Immature natural killer cell (primary cell): Measurements from ENCODE around the gene RBFOX2. TPM values are rescaled to one million over a fixed set of nuclear protein-coding genes. Genes with fewer than 3 reads are reported as not detected.

Source experiments
- DNase-seq, 3 donors: peaks; one replicate each; pipeline ENCODE4 v3.0.0; 2022; ENCODE audit warnings: mixed read lengths in 1 of 3
- H3K27ac Mint-ChIP-seq, 6 donors: one replicate each; pipeline ENCODE4 v1.8.0; 2020; ENCODE audit warnings: mixed read lengths in 6 of 6, mild to moderate bottlenecking in 5 of 6, inconsistent platforms in 4 of 6, moderate library complexity in 3 of 6
- H3K27me3 Mint-ChIP-seq, 3 donors: one replicate each; pipeline ENCODE4 v1.8.0; 2020 to 2021; ENCODE audit warnings: low read depth in 3 of 3, mild to moderate bottlenecking in 3 of 3, mixed read lengths in 3 of 3, moderate library complexity in 3 of 3, inconsistent platforms in 1 of 3
- H3K36me3 Mint-ChIP-seq, 3 donors: one replicate each; pipeline ENCODE4 v1.8.0; 2020; ENCODE audit warnings: mixed read lengths in 3 of 3, inconsistent platforms in 2 of 3, mild to moderate bottlenecking in 2 of 3
- H3K4me1 Mint-ChIP-seq, 2 donors: one replicate each; pipeline ENCODE4 v1.8.0; 2020; ENCODE audit warnings: inconsistent platforms in 2 of 2, mild to moderate bottlenecking in 2 of 2, mixed read lengths in 2 of 2, moderate library complexity in 1 of 2
- H3K4me3 Mint-ChIP-seq, 5 donors: one replicate each; pipeline ENCODE4 v1.8.0; 2020; ENCODE audit warnings: mild to moderate bottlenecking in 5 of 5, mixed read lengths in 5 of 5, inconsistent platforms in 3 of 5, moderate library complexity in 3 of 5
- H3K9me3 Mint-ChIP-seq, 6 donors: one replicate each; pipeline ENCODE4 v1.8.0; 2020; ENCODE audit warnings: mild to moderate bottlenecking in 6 of 6, mixed read lengths in 6 of 6, inconsistent platforms in 4 of 6, moderate library complexity in 3 of 6
- polyA plus RNA-seq, 3 donors: library from polyadenylated mRNA; unstranded; fragments of 300-500 nt; fragmentation: Illumina TruSeq; gene quantifications; one replicate each; pipeline ENCODE4 v1.2.3, GENCODE V29; 2021

The RBFOX2 gene
- polyA plus RNA-seq, 3 donors from 2014 or later = 1.2 to 1.9 TPM; not detected in 1

- no peak overlapping the region for H3K4me3 Mint-ChIP-seq
- DNase-seq = no peak
- H3K4me1 Mint-ChIP-seq = no peaks in the 10 kb centered on the region
- H3K27me3 Mint-ChIP-seq = peaks cover 0 to 5% (median 5%) of the 10 kb centered on the region in 3 donors
- H3K9me3 Mint-ChIP-seq = no peaks in the 10 kb centered on the region
- no peaks in the 10 kb centered on the region for H3K36me3 Mint-ChIP-seq
- H3K27ac Mint-ChIP-seq = no peak overlapping the region
Measured at GRCh38 chr22:35854334-35854733, 174.3 kb downstream of the RBFOX2 start.

GRCh38 chr22:35852076-35852475 lies 176.5 kb downstream of the RBFOX2 start:
- H3K9me3 Mint-ChIP-seq = no peaks in the 10 kb centered on the region
- no peaks in the 10 kb centered on the region for H3K36me3 Mint-ChIP-seq
- no peaks in the 10 kb centered on the region for H3K4me1 Mint-ChIP-seq
- H3K4me3 Mint-ChIP-seq = no peak overlapping the region
- peaks cover 0 to 5% (median 0%) of the 10 kb centered on the region in 3 donors for H3K27me3 Mint-ChIP-seq
- DNase-seq = no peak
- H3K27ac Mint-ChIP-seq = no peak overlapping the region

GRCh38 chr22:35850831-35851230 lies 177.8 kb downstream of the RBFOX2 start:
- Mint-ChIP-seq H3K9me3 (no peaks in the 10 kb centered on the region), H3K36me3 (no peaks in the 10 kb centered on the region), H3K27me3 (peaks cover 0 to 5% (median 0%) of the 10 kb centered on the region in 3 donors), H3K27ac (no peak overlapping the region), H3K4me1 (no peaks in the 10 kb centered on the region), H3K4me3 (no peak overlapping the region)
- DNase-seq = no peak

GRCh38 chr22:35846804-35847203 lies 181.8 kb downstream of the RBFOX2 start:
- Mint-ChIP-seq H3K9me3 (no peaks in the 10 kb centered on the region), H3K36me3 (no peaks in the 10 kb centered on the region), H3K27me3 (peaks cover 0 to 8% (median 1%) of the 10 kb centered on the region in 3 donors), H3K4me1 (no peaks in the 10 kb centered on the region), H3K27ac (no peak overlapping the region), H3K4me3 (no peak overlapping the region)
- DNase-seq = no peak

- no peaks in the 10 kb centered on the region for H3K4me1 Mint-ChIP-seq
- no peak overlapping the region for H3K27ac Mint-ChIP-seq
- DNase-seq = no peak
- H3K9me3 Mint-ChIP-seq = no peaks in the 10 kb centered on the region
- peaks cover 0 to 11% (median 5%) of the 10 kb centered on the region in 3 donors for H3K27me3 Mint-ChIP-seq
- H3K36me3 Mint-ChIP-seq = no peaks in the 10 kb centered on the region
- H3K4me3 Mint-ChIP-seq = no peak overlapping the region
Measured at GRCh38 chr22:35844886-35845285, 183.7 kb downstream of the RBFOX2 start.

GRCh38 chr22:35842954-35843353 lies 185.7 kb downstream of the RBFOX2 start:
- H3K4me1 Mint-ChIP-seq = no peaks in the 10 kb centered on the region
- no peaks in the 10 kb centered on the region for H3K36me3 Mint-ChIP-seq
- H3K4me3 Mint-ChIP-seq = no peak overlapping the region
- DNase-seq = no peak
- no peak overlapping the region for H3K27ac Mint-ChIP-seq
- H3K27me3 Mint-ChIP-seq = peaks cover 3 to 12% (median 5%) of the 10 kb centered on the region in 3 donors
- no peaks in the 10 kb centered on the region for H3K9me3 Mint-ChIP-seq

- no peaks in the 10 kb centered on the region for H3K36me3 Mint-ChIP-seq
- no peak for DNase-seq
- H3K27ac Mint-ChIP-seq = no peak overlapping the region
- peaks cover 3 to 14% (median 5%) of the 10 kb centered on the region in 3 donors for H3K27me3 Mint-ChIP-seq
- H3K9me3 Mint-ChIP-seq = no peaks in the 10 kb centered on the region
- H3K4me1 Mint-ChIP-seq = no peaks in the 10 kb centered on the region
- no peak overlapping the region for H3K4me3 Mint-ChIP-seq
Measured at GRCh38 chr22:35842519-35842913, 186.1 kb downstream of the RBFOX2 start.

- H3K4me1 Mint-ChIP-seq = no peaks in the 10 kb centered on the region
- no peak overlapping the region for H3K27ac Mint-ChIP-seq
- no peaks in the 10 kb centered on the region for H3K9me3 Mint-ChIP-seq
- H3K36me3 Mint-ChIP-seq = no peaks in the 10 kb centered on the region
- peaks cover 3 to 14% (median 5%) of the 10 kb centered on the region in 3 donors for H3K27me3 Mint-ChIP-seq
- H3K4me3 Mint-ChIP-seq = no peak overlapping the region
- DNase-seq = no peak
Measured at GRCh38 chr22:35841907-35842518, 186.6 kb downstream of the RBFOX2 start.

- no peaks in the 10 kb centered on the region for H3K36me3 Mint-ChIP-seq
- H3K9me3 Mint-ChIP-seq = no peaks in the 10 kb centered on the region
- H3K27me3 Mint-ChIP-seq = peaks cover 3 to 14% (median 5%) of the 10 kb centered on the region in 3 donors
- H3K4me3 Mint-ChIP-seq = no peak overlapping the region
- no peak for DNase-seq
- no peak overlapping the region for H3K27ac Mint-ChIP-seq
- no peaks in the 10 kb centered on the region for H3K4me1 Mint-ChIP-seq
Measured at GRCh38 chr22:35840302-35840739, 188.3 kb downstream of the RBFOX2 start.

- H3K4me1 Mint-ChIP-seq = no peaks in the 10 kb centered on the region
- H3K9me3 Mint-ChIP-seq = no peaks in the 10 kb centered on the region
- H3K27ac Mint-ChIP-seq = no peak overlapping the region
- DNase-seq = no peak
- H3K27me3 Mint-ChIP-seq = peaks cover 3 to 14% (median 5%) of the 10 kb centered on the region in 3 donors
- no peak overlapping the region for H3K4me3 Mint-ChIP-seq
- no peaks in the 10 kb centered on the region for H3K36me3 Mint-ChIP-seq
Measured at GRCh38 chr22:35839841-35840301, 188.8 kb downstream of the RBFOX2 start.

GRCh38 chr22:35838855-35839576 lies 189.6 kb downstream of the RBFOX2 start:
- Mint-ChIP-seq H3K4me3 (no peak overlapping the region), H3K36me3 (no peaks in the 10 kb centered on the region), H3K27ac (no peak overlapping the region), H3K9me3 (no peaks in the 10 kb centered on the region), H3K4me1 (no peaks in the 10 kb centered on the region), H3K27me3 (peaks cover 5 to 16% (median 6%) of the 10 kb centered on the region in 3 donors)
- no peak for DNase-seq

- Mint-ChIP-seq H3K4me1 (no peaks in the 10 kb centered on the region), H3K27ac (no peak overlapping the region), H3K4me3 (no peak overlapping the region), H3K9me3 (no peaks in the 10 kb centered on the region), H3K36me3 (no peaks in the 10 kb centered on the region), H3K27me3 (peaks cover 5 to 16% (median 5%) of the 10 kb centered on the region in 3 donors)
- DNase-seq = no peak
Measured at GRCh38 chr22:35837101-35837727, 191.4 kb downstream of the RBFOX2 start.

GRCh38 chr22:35835998-35836691 lies 192.5 kb downstream of the RBFOX2 start:
- no peak for DNase-seq
- no peak overlapping the region for H3K27ac Mint-ChIP-seq
- peaks cover 5 to 14% (median 5%) of the 10 kb centered on the region in 3 donors for H3K27me3 Mint-ChIP-seq
- H3K9me3 Mint-ChIP-seq = no peaks in the 10 kb centered on the region
- H3K4me3 Mint-ChIP-seq = peak overlapping the region in 2 of 5 donors; percentile 1 to 16
- no peaks in the 10 kb centered on the region for H3K4me1 Mint-ChIP-seq
- H3K36me3 Mint-ChIP-seq = no peaks in the 10 kb centered on the region
